Measurements from ENCODE around the gene CHD8. TPM values are rescaled to one million over a fixed set of nuclear protein-coding genes. Genes with fewer than 3 reads are reported as not detected.

The CHD8 gene
- total and polyA plus RNA-seq, 10 of the 15 experiments (the other 5 are each of a cell fraction or from before 2014, with no cell fraction given): 20.2 to 79.5 (median 35.5) TPM

- TF ChIP-seq NKRF (conservative IDR thresholded peaks at IDR 0.05) (peak; percentile 66; the same call in 1 of the 2 replicates), ZNF217 (IDR thresholded peaks at IDR 0.05) (no peak)
Measured at GRCh38 chr14:21383848-21384493, 72.0 kb downstream of the CHD8 start, which contains the start of gene SUPT16H (continued).

- POLR2A ChIA-PET: interaction anchor here (0.5 to 1.3 kb wide), 5 partner anchors 72 to 1505 kb away, joined by 3 to 7 read pairs (median 4); partner anchors contain the start of gene CHD8
- peak; percentile 71 for FAIRE-seq
- H3K27me3 ChIP-seq (replicated peaks in 1 of 2; ENCODE audit: control insufficient read depth in 2 of 2, insufficient read depth in 2 of 2, low read length in 1 of 2): no peaks in the 10 kb centered on the region
- H3K36me3 ChIP-seq (ENCODE audit: control insufficient read depth in 2 of 2, insufficient read depth in 2 of 2, low read length in 1 of 2): peaks cover 2 to 8% of the 10 kb centered on the region in 2 experiments; a peak in 2 of 4 replicates
- intact Hi-C loops (cut with micrococcal nuclease; ENCODE audit: unreplicated experiment): loop anchor here (10.0 kb wide), 1 partner anchor 118 kb away; the partner anchor contains the start of gene HNRNPC
- H3K9ac ChIP-seq (ENCODE audit: control insufficient read depth, insufficient read depth, low read length): peak overlapping the region; percentile 99
- H4K20me1 ChIP-seq (ENCODE audit: control insufficient read depth, insufficient read depth): no peaks in the 10 kb centered on the region
- peak overlapping the region; percentile 94 for H2AFZ ChIP-seq (ENCODE audit: control insufficient read depth, low read depth, low read length)
- DNase-seq (ENCODE audit: low read depth, low spot score): no peak
- H3K4me1 ChIP-seq (ENCODE audit: control insufficient read depth, insufficient read depth, low read length): peaks cover 9% of the 10 kb centered on the region
- in situ Hi-C loops (cut with MboI): no loop called here
- H3K4me2 ChIP-seq (ENCODE audit: control insufficient read depth, insufficient read depth): peak overlapping the region; percentile 81
- WGBS (ENCODE audit: insufficient coverage, insufficient replicate concordance, low lambda C conversion rate, missing lambda C conversion rate): 1% methylated on average over 39 of the region's 39 CpGs
- RAD21 ChIA-PET (ENCODE audit: unreplicated experiment): interaction anchor here (1.0 to 1.4 kb wide), 8 partner anchors 10 to 118 kb away, joined by 4 to 13 read pairs (median 5); partner anchors contain the start of gene CHD8
- peak overlapping the region; percentile 94 for H3K27ac ChIP-seq (ENCODE audit: control insufficient read depth, insufficient read depth)
- H3K9me3 ChIP-seq (replicated peaks; ENCODE audit: control insufficient read depth, insufficient read depth, low read length): no peaks in the 10 kb centered on the region; the same call in 2 of the 3 replicates
- peak overlapping the region; percentile 95 for H3K4me3 ChIP-seq
- SMC1A ChIA-PET (ENCODE audit: uncharacterized antibody, unreplicated experiment): interaction anchor here (0.7 to 1.8 kb wide), 9 partner anchors 18 to 119 kb away, joined by 3 to 15 read pairs (median 4); partner anchors contain the start of gene CHD8
- peak; percentile 65 for ATAC-seq
- TSS peak; percentile 74 for BruUV-seq (replicated peaks)
- CTCF ChIA-PET: interaction anchor here (0.8 to 2.2 kb wide), 6 partner anchors 13 to 168 kb away, joined by 3 to 7 read pairs (median 3); no protein-coding TSS in a partner anchor
- peaks cover 57% of the 10 kb centered on the region for H3K79me2 ChIP-seq (ENCODE audit: control insufficient read depth, insufficient read depth, low read length)
- TF ChIP-seq SRF (IDR thresholded peaks at IDR 0.05; ENCODE audit: low read depth in 2 of 2, low read length in 2 of 2) (0 out of 4 replicates have a peak, but pooled peaks of 1 of the 2 experiments have one; percentile 25), SUZ12 (IDR thresholded peaks at IDR 0.05; ENCODE audit: unreplicated experiment) (no peak), STAT3 (IDR thresholded peaks at IDR 0.05; ENCODE audit: low read depth, low read length) (no peak), BHLHE40 (IDR thresholded peaks at IDR 0.05; ENCODE audit: borderline replicate concordance in 1 of 2, low read depth in 2 of 2, low read length in 1 of 2) (peak; percentile 32 to 52; a peak in 3 of 4 replicates), SIX5 (IDR thresholded peaks at IDR 0.05; ENCODE audit: low read depth, low read length, severe bottlenecking) (no peak), JUNB (IDR thresholded peaks at IDR 0.05) (peak; percentile 70), POLR2AphosphoS5 (IDR thresholded peaks at IDR 0.05; ENCODE audit: low read length) (peak; percentile 71), EP300 (IDR thresholded peaks at IDR 0.05; ENCODE audit: borderline replicate concordance in 1 of 2, control insufficient read depth in 1 of 2, low read depth in 2 of 2, low read length in 2 of 2) (peak in 1 of 2 experiments; percentile 29; a peak in 1 of 4 replicates), SIN3A (IDR thresholded peaks at IDR 0.05; ENCODE audit: low read depth, low read length) (0 out of 2 replicates have a peak, but pooled peaks have one; percentile 7), MEF2B (IDR thresholded peaks at IDR 0.05; ENCODE audit: partially characterized antibody, poor library complexity, severe bottlenecking) (peak; percentile 34), E2F4 (IDR thresholded peaks at IDR 0.05; ENCODE audit: low read depth, low read length) (no peak)
Measured at GRCh38 chr14:21382886-21383847, 72.8 kb downstream of the CHD8 start.

Data from GM12878 (cell line).